Measurements from ENCODE around the gene CNNM1.
A peak's percentile ranks its signal among the peaks of the same experiment; 100 is the strongest.

CNNM1 gene

DNA sequence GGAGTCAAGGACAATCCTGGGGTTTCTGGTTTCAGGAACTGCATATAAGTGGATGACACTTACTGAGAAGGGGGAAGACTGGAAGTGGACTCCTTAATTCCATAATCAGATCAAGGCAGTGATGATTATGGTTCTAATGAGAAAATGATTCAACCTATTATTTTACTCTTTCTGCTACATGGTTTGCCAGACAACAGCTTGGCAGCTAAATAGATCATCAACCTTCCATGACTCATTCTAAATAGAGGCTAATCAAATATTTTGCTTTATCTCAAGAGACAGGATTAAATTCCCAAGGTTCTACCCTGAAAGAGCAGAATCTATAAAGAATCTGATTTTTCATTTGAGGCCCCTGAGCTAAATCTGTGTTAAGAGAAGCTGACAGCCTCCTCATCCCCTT, 46.3 kb downstream of the CNNM1 start:
- DNase-seq (ENCODE audit: low read depth), result no peak
- H3K4me3 ChIP-seq (ENCODE audit: low read length), result no peak overlapping the region
- TF ChIP-seq, protein P1, sequence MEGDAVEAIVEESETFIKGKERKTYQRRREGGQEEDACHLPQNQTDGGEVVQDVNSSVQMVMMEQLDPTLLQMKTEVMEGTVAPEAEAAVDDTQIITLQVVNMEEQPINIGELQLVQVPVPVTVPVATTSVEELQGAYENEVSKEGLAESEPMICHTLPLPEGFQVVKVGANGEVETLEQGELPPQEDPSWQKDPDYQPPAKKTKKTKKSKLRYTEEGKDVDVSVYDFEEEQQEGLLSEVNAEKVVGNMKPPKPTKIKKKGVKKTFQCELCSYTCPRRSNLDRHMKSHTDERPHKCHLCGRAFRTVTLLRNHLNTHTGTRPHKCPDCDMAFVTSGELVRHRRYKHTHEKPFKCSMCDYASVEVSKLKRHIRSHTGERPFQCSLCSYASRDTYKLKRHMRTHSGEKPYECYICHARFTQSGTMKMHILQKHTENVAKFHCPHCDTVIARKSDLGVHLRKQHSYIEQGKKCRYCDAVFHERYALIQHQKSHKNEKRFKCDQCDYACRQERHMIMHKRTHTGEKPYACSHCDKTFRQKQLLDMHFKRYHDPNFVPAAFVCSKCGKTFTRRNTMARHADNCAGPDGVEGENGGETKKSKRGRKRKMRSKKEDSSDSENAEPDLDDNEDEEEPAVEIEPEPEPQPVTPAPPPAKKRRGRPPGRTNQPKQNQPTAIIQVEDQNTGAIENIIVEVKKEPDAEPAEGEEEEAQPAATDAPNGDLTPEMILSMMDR (IDR thresholded peaks at IDR 0.05; ENCODE audit: insufficient read depth, low read depth, low read length, missing control alignments), result no peak

DNA sequence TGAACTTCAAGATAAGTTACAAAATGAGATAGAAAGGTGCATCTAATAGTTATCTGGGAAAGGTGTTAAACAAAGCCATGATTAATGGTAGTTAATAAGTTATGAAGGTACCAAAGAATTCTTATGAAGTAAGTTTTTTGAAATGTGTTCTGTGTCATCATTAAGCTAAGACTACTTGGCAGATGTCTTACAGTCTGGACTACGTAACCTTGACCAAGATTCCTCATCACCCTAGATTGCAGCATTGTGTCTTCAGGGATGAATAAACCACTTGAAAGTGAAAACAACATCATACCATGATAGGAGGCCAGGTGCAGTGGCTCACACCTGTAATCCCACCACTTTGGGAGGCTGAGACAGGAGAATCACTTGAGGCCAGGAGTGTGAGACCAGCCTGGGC, 53.0 kb downstream of the CNNM1 start:
- peak; percentile 19 for DNase-seq (ENCODE audit: low read depth)
- TF ChIP-seq, protein P1 (IDR thresholded peaks at IDR 0.05; ENCODE audit: insufficient read depth, low read depth, low read length, missing control alignments), result no peak
- no peak overlapping the region for H3K4me3 ChIP-seq (ENCODE audit: low read length)

DNA sequence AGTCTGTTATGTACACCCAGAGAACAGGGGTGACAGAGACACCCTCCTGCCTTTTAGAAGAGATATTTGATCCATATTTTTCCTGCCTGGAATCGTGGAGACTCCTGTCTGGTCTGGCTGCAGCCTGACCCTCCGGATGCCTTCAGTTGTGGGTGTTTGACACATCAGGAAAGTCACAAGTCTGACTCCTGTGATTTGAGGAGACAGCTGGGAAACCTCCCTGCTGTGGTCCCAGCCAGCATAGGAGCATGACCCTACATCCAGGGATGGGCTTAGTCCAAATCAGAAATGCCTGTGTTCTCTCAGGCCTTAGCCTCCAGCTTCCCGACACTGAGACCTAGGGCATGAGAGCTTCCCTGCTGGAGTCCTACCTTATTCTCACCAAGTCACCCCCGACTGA, 57.9 kb downstream of the CNNM1 start:
- TF ChIP-seq, protein P1 (IDR thresholded peaks at IDR 0.05; ENCODE audit: insufficient read depth, low read depth, low read length, missing control alignments), result no peak
- no peak for DNase-seq (ENCODE audit: low read depth)
- H3K4me3 ChIP-seq (ENCODE audit: low read length), result no peak overlapping the region

DNA sequence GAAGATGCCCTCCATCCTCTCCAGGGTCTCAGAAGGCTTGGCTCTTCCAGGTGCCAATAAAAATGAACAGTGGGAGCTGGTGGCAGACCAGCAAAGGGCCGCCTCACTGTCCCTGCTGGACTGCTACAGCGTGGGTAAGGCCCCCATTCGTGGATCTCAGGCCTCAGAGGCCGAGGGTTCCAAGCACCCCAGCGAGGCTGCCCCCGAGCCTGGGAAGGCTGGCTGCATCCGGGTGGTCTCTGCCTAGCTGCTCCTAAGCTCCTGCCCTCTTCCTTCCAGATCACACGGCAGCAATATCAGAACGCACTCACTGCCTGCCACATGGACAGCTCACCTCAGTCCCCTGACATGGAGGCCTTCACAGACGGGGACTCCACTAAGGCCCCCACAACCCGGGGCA, 58.4 kb downstream of the CNNM1 start:
- no peak for DNase-seq (ENCODE audit: low read depth)
- TF ChIP-seq, protein P1 (IDR thresholded peaks at IDR 0.05; ENCODE audit: insufficient read depth, low read depth, low read length, missing control alignments), result no peak
- no peak overlapping the region for H3K4me3 ChIP-seq (ENCODE audit: low read length)

DNA sequence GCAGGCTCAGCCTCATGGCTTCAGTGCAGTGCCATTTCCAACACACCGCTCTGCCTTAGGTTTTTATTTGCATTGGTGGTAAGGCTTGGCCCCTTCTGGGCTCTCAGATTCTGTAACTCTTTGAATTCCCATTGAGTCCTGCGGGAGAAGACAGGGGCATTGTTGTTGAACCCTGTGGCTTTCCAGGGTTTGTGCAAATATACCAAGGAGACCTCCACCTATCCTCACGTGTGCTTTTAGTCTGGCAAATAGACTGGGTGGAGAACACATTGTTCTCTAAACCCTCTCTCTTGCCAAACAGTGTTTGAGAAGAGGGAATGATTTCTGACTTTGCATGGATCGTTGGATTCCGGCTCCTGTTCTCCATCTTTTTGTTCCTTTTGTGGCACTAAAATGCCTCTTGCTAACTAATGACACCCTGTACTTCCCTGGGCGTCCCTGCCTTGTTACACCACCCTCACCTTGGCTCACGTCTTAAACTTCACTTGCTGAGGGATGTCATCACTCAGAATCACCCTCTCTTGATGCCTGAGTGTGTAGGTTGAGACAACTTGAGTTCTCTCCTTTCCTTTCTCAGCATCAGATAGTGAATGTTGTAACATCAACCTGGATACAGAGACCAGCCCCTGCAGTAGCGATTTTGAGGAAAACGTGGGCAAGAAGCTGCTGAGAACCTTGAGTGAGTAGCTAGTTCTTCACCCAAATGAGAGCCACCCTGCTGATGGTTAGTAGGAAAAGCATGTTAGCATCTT, 60.7 kb downstream of the CNNM1 start:
- DNase-seq (ENCODE audit: low read depth), result no peak
- no peak overlapping the region for H3K4me3 ChIP-seq (ENCODE audit: low read length)
- TF ChIP-seq, protein P1 (IDR thresholded peaks at IDR 0.05; ENCODE audit: insufficient read depth, low read depth, low read length, missing control alignments), result no peak

DNA sequence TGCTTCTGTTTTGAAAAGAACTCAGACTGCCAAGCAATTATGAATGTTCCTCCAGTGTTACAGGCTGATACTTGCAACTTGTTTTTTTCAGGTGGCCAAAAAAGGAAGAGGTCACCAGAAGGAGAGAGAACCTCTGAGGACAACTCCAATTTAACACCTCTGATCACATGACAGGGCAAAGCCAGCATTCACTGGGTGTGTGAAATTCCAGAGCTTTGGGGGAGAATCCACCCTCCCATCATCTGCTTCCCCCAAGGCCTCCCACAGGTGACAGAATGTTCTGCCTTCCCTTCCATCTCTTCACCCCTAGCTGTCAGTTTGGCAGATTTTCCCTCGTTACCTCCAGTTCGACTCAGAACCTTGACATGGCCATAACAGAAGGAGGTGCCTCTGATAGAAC, 62.2 kb downstream of the CNNM1 start:
- H3K4me3 ChIP-seq (ENCODE audit: low read length), result no peak overlapping the region
- DNase-seq (ENCODE audit: low read depth), result no peak
- TF ChIP-seq, protein P1 (IDR thresholded peaks at IDR 0.05; ENCODE audit: insufficient read depth, low read depth, low read length, missing control alignments), result no peak

DNA sequence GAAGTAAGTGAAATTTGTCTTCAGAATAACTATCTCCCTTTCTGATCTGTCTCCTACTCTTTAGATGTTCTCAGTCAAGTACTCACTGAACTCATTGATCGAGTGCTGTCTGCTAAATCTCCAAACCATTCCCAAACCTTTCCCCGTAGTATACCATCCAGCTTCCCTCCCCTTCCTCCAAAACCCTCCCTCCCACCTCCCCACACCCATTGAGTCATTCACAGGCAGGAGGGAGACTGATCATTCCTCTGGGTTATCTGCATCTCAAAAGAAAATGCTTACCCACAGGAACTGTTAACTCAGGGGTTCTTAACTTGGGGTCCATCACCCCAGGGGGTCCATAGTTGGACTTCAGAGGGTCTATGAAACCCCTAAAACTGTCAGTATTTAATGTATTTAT, 63.9 kb downstream of the CNNM1 start:
- no peak overlapping the region for H3K4me3 ChIP-seq (ENCODE audit: low read length)
- DNase-seq (ENCODE audit: low read depth), result no peak
- TF ChIP-seq, protein P1 (IDR thresholded peaks at IDR 0.05; ENCODE audit: insufficient read depth, low read depth, low read length, missing control alignments), result no peak

Data from epithelial cell of esophagus (primary cell).